Mucosa of stomach (tissue), 1 donor: ENCODE measurements around the gene SHFL.

Experiments
- H3K27me3 ChIP-seq: one replicate; pipeline ENCODE4 v1.7.0; 2013; ENCODE audit warnings: mild to moderate bottlenecking, low read length; ENCODE audit not compliant: control insufficient read depth, insufficient read depth
- H3K36me3 ChIP-seq: one replicate; pipeline ENCODE4 v1.7.0; 2013; ENCODE audit warnings: low read length; ENCODE audit not compliant: control insufficient read depth, insufficient read depth
- H3K4me1 ChIP-seq: one replicate; pipeline ENCODE4 v1.7.0; 2013; ENCODE audit warnings: mild to moderate bottlenecking, low read length; ENCODE audit not compliant: control insufficient read depth, insufficient read depth
- H3K4me3 ChIP-seq: one replicate; pipeline ENCODE4 v1.7.0; 2013; ENCODE audit warnings: low read length
- H3K9ac ChIP-seq: one replicate; pipeline ENCODE4 v1.7.0; 2013; ENCODE audit warnings: mild to moderate bottlenecking, low read length, moderate library complexity
- H3K9me3 ChIP-seq: one replicate; pipeline ENCODE4 v1.7.0; 2013; ENCODE audit warnings: mild to moderate bottlenecking, low read length, moderate library complexity; ENCODE audit not compliant: control insufficient read depth
- donor health status: Pancreatic carcinoma.

SHFL gene

DNA sequence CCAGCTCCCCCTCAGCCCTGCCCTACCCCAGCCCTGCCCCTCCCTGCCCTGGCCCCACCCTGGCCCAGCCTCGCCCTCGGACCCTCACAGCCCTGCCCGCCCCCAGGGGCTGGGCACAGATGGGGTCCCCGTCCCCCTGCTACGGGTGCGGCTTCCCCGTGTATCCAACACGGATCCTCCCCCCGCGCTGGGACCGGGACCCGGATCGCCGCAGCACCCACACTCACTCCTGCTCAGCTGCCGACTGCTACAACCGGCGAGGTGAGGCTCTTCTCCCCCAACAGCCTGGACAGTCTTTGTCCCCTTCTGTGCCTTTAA is 5.2 kb downstream of the SHFL start:
- no peaks in the 10 kb centered on the region for H3K36me3 ChIP-seq
- H3K9me3 ChIP-seq = no peaks in the 10 kb centered on the region
- H3K4me1 ChIP-seq = peaks cover under 1% of the 10 kb centered on the region
- no peak overlapping the region for H3K4me3 ChIP-seq
- H3K27me3 ChIP-seq = no peaks in the 10 kb centered on the region
- H3K9ac ChIP-seq = no peak overlapping the region

DNA sequence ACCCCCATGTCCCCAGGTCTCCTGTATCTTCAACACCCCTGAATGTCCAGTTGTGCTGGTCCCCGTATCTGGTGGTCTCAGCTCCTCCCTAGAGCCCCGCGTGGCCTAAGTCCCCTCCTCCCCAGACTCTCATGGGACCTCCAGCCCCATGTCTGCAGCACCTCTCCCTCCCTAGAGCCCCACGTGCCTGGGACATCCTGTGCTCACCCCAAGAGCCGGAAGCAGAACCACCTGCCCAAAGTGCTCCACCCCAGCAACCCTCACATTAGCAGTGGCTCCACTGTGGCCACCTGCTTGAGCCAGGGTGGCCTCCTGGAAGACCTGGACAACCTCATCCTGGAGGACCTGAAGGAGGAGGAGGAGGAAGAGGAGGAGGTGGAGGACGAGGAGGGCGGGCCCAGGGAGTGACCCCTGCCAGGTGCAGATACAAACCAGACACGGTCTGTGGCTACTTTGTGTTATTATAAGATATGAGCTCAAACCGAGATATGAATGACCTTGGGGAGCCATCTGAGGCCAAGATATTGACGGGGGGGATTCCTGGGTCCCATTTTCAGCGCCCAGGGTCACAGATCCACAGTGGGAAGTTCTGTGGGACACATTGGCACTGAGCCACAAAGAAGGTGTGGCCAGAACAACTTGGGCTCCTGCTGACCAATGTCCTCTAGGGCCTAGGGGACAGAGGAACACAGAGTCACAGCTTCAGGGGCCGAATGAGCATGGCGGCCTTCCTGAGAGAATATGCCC is 6.0 kb downstream of the SHFL start:
- Histone ChIP-seq H3K27me3 (no peaks in the 10 kb centered on the region), H3K4me1 (peaks cover 4% of the 10 kb centered on the region), H3K9me3 (no peaks in the 10 kb centered on the region), H3K4me3 (no peak overlapping the region), H3K9ac (no peak overlapping the region), H3K36me3 (no peaks in the 10 kb centered on the region)

DNA sequence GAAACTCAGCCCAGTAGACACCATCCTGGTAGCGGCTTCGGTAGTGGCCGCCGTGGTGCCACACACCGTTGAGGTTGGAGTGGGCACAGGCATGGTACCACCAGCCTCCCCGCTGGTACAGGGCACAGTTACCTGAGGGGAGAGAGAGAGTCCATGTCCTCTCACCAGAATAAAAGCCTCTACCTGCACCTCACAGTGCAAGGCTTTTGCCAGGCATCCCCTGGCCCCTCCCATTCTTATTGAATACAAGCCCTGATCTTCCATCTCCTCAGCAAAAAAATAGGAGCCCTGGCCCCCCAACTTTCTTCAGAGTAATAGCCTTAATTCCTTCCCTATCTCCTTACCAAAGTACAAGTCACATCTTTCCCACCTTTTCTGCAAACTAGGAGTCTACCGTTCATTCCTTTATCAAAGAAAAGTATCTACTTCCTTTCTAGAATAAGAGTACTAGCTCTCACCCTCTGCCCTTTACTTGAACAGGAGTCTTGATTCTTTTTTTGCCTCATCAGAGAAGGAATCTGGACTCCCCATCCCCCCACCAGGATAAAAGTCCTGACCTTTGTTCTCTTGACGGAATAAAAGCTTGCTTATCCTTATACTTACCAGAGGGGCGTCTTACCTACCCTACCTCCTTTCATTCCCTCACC is 6.7 kb downstream of the SHFL start:
- H3K36me3 ChIP-seq = no peaks in the 10 kb centered on the region
- H3K9ac ChIP-seq = no peak overlapping the region
- H3K27me3 ChIP-seq = no peaks in the 10 kb centered on the region
- no peaks in the 10 kb centered on the region for H3K9me3 ChIP-seq
- H3K4me3 ChIP-seq = no peak overlapping the region
- H3K4me1 ChIP-seq = peaks cover 4% of the 10 kb centered on the region

DNA sequence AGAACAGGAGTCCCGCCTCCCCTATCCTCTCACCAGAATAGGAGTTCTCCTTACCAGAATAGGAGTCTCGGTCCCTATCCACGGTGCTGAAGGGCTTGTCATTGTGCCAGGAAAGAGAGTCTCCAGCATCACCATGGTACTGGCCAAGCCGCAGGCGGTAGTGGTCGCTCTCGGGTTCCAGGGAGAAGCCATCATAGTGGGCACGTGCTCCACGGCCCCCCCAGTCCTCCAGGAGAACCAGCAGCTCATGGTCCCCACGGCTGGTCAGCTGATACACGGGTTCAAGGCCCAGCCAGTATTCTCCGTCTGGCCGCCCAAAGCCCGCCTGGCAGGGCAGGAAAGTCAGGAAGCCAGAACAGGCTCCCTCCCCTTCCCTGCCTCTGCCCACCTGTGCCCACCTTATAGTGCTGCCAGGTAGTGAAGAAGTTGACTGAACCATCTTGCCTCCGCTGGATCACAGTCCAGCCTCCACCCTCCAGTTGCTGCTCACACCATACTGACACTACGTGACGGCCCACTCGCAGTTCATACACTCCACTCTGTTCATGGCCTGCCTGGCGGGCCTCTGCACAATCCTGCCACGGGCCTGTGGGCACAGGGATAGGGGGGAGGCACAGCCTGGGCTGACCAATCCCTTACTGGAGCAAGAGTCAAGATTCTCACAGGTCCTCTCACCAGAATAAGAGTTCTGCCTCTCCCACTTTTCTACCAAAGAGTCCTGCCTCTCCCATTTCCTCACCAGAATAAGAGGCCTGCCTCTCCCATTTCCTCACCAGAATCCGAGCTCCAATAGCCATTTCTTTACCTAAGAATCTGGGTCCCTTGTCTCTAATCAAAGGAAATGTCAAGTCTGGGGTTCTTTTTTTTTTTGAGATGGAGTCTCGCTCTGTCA is 7.4 kb downstream of the SHFL start:
- Histone ChIP-seq H3K4me3 (no peak overlapping the region), H3K27me3 (no peaks in the 10 kb centered on the region), H3K9ac (no peak overlapping the region), H3K9me3 (no peaks in the 10 kb centered on the region), H3K36me3 (no peaks in the 10 kb centered on the region), H3K4me1 (peaks cover 4% of the 10 kb centered on the region)

DNA sequence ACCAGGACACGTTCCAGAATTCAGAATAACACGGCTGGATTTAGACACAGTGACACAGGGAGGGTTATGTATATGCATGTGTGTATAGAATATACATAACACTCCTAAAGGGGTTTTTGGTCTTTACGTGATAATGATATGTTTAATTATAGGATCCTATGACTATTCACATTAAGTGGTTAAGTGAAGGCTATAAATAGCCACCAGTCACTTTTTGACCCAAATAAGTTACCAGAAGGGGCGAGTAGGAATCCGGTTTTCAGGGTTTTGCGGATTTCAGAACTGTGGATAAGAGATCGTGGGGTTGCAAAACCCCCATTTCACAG is 9.5 kb downstream of the SHFL start:
- Histone ChIP-seq H3K9ac (no peak overlapping the region), H3K4me3 (no peak overlapping the region), H3K36me3 (no peaks in the 10 kb centered on the region), H3K9me3 (no peaks in the 10 kb centered on the region), H3K4me1 (peaks cover 4% of the 10 kb centered on the region), H3K27me3 (no peaks in the 10 kb centered on the region)

DNA sequence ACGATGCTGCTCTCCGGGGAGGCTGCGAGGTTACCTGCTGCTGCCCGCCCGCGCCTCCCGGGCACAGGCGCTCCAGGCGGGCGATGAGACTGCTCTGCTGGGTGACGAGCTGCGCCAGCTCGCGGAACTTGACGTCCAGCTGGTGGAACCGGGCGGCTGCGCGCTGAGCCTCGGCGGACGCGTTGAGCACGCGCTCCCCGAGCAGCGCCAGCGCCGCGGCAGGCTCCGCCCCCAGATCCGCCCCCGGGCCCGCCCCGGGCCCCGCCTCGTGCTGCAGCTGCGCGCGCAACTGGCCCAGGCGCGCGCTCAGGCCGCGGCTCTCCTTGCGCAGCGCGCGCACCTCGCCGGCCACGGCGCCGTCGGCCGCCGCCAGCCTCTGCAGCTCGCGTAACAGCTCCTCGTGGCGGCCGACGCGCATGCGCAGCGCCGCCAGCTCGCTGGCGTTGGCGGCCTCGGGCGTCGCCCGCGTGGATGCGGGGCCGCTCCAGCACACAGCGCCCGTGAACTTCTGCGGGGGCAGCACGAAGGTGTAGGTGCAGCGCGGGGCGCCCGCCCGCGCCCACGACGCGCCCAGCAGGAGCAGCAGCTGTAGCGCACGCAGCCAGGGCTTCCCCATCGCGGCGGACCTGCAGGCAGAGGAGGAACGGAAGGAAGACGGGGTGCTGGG is 10.0 kb downstream of the SHFL start:
- Histone ChIP-seq H3K4me3 (no peak overlapping the region), H3K27me3 (no peaks in the 10 kb centered on the region), H3K9me3 (no peaks in the 10 kb centered on the region), H3K36me3 (no peaks in the 10 kb centered on the region), H3K9ac (no peak overlapping the region), H3K4me1 (peaks cover 4% of the 10 kb centered on the region)

DNA sequence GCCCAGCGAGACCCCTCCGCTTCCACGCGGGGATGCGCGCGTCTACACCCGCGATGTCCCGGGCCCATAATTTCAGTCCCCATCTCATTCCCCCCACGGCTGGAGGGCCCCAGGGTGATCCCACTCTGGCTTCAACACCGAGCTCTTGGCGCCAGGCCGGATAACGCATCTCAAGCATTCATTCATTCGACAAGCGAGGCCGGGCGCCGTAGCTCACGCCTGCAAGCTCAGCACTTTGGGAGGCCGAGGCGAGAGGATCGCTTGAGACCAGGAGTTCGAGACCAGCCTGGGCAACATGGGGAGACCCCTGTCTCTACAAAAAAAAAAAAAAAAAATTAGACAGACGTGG is 10.5 kb downstream of the SHFL start:
- H3K4me3 ChIP-seq = no peak overlapping the region
- no peaks in the 10 kb centered on the region for H3K9me3 ChIP-seq
- no peaks in the 10 kb centered on the region for H3K27me3 ChIP-seq
- no peaks in the 10 kb centered on the region for H3K36me3 ChIP-seq
- H3K4me1 ChIP-seq = peaks cover 4% of the 10 kb centered on the region
- H3K9ac ChIP-seq = no peak overlapping the region

DNA sequence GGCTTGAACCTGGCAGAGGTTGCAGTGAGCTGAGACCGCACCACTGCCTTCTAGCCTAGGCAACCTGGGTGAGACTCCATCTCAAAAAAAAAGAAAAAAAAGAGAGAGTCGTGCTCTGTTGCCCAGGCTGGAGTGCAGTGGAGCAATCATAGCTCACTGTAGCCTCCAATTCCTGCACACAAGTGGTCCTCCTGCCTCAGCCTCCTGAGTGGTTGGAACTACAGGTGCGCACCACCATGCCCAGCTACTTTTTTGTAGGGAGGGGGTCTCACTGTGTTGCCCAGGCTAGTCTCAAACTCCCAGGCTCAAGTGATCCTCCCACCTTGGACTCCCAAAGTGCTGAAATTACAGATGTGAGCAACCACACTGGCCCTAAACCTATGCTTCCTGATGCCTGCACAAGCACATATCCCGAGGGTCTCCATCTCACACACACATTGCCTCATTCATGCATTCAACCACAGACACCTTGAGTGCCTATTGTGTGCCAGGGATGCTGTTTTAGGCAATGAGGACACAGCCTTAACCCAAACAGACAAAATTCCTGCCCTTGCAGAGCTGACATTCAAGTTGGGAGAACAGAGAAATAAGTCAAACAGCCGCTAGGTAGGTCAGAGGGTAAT is 14.2 kb downstream of the SHFL start:
- Histone ChIP-seq H3K4me3 (no peak overlapping the region), H3K4me1 (peaks cover 4% of the 10 kb centered on the region), H3K36me3 (no peaks in the 10 kb centered on the region), H3K9me3 (no peaks in the 10 kb centered on the region), H3K27me3 (no peaks in the 10 kb centered on the region), H3K9ac (no peak overlapping the region)

DNA sequence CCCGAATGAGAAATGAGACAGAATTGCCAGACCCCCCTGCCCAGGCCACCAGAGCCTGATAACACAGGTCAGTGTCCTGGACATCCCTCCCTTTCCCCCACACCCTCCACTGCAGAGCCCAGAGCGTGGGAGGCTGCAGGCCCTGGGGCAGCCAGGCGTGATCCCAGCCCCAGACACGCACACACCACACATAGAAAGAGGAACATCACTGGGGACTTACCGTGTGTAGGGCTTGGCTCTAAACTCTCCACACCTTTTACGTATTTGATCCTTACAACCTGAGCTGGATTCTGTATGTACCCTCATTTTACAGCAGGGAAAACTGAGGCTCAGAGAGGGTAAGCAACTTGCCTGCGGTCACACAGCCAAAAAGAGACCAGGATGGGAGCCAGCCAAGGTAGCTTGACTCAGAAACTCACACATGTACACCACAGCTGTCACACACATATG is 16.7 kb downstream of the SHFL start:
- H3K36me3 ChIP-seq = peaks cover 4% of the 10 kb centered on the region
- no peak overlapping the region for H3K9ac ChIP-seq
- H3K4me1 ChIP-seq = peaks cover 13% of the 10 kb centered on the region
- H3K4me3 ChIP-seq = no peak overlapping the region
- H3K9me3 ChIP-seq = no peaks in the 10 kb centered on the region
- H3K27me3 ChIP-seq = no peaks in the 10 kb centered on the region

DNA sequence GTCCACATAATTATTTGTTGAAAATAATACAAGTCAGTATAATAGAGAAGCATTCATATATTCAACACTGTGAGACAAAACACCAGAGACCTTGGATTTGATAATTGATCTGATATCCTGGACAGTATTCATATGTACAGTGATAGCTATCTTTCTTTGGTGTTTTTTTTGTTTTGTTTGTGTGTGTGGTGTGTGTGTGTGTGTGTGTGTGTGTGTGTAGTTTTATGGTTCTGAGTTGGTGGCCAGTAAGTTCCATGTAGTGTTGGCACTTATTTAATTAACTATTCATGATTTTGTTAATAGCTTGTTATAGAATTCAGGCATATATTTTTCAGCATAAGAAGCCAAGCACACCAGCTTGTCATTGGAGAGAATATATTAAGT is 18.0 kb downstream of the SHFL start:
- Histone ChIP-seq H3K4me1 (peaks cover 13% of the 10 kb centered on the region), H3K27me3 (no peaks in the 10 kb centered on the region), H3K9ac (no peak overlapping the region), H3K4me3 (no peak overlapping the region), H3K36me3 (peaks cover 8% of the 10 kb centered on the region), H3K9me3 (no peaks in the 10 kb centered on the region)

DNA sequence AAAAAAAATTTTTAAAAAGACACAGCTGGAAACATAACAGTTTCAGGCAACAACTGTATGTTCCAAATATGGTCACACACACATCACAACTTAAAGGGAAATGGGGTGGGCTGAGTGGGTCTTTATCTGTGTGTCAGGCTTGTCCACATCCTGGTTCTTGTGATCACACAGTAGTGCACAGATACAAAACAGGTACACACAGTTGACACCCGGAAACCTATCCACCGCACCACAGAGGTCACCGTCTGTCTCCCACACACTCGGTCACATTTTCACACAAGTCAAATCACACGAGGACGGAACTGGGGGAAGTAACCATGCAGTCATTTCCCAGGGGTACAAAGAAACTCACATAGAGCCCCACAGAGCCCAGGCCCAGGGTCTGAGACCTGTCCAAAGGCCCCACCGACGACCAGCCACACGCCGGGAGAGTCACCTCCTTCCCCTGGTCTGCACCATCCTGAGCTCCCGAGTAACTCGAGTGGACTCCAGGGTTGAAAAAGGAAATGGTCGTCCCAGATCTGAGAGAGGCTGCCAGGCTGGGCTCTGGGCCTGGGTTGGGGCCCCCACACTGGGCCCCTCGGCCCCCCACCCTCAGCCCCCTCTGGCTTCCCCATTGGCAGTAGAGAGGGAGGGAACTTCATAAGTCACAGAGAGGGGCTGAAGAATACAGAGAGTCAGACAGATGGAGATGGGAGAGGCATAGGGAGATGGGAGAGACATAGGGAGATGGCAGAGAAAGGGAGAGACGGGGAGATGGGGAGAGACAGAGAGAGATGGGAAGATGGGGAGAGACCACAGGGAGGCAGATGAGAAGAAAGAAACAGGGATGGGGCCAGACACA is 18.8 kb downstream of the SHFL start:
- Histone ChIP-seq H3K9me3 (no peaks in the 10 kb centered on the region), H3K27me3 (no peaks in the 10 kb centered on the region), H3K9ac (no peak overlapping the region), H3K36me3 (peaks cover 15% of the 10 kb centered on the region), H3K4me1 (peaks cover 13% of the 10 kb centered on the region), H3K4me3 (no peak overlapping the region)
